Activated CD4-positive, alpha-beta T cell treated with anti-CD3 and anti-CD28 coated beads, Interleukin-2, amount 10 ng/mL, durations not matched to agents 7 days and 5 days (primary cell): ENCODE measurements around the gene CLEC17A. TPM values are rescaled to one million over a fixed set of nuclear protein-coding genes. Genes with fewer than 3 reads are reported as not detected.
"Not testable (repeated sequence)": the region's sequence is repeated elsewhere in the genome, so short reads cannot be mapped to it uniquely, and the experiment has no call there.

ENCODE experiments used
- CTCF ChIA-PET: fragments of 350-600 bp; sonication (Branson Sonifier 250); formaldehyde crosslinking; loops from one replicate; lab custom pipeline; 2021; ENCODE audit warnings: antibody characterized with exemption; lab: Charles Lee
- POLR2A ChIA-PET: fragments of 350-600 bp; sonication (Branson Sonifier 250); formaldehyde crosslinking; loops from one replicate; lab custom pipeline; 2021; ENCODE audit warnings: antibody characterized with exemption; lab: Charles Lee
- DNase-seq: peaks from one replicate; pipeline ENCODE4 v3.0.0-alpha.2; 2020
- H3K27ac Mint-ChIP-seq: one replicate; pipeline ENCODE4 v1.8.0; 2021; ENCODE audit warnings: mild to moderate bottlenecking, moderate library complexity, mixed read lengths
- H3K27me3 Mint-ChIP-seq: one replicate; pipeline ENCODE4 v1.8.0; 2021; ENCODE audit warnings: mixed read lengths
- H3K36me3 Mint-ChIP-seq: one replicate; pipeline ENCODE4 v1.8.0; 2021; ENCODE audit warnings: low read depth, mixed read lengths
- H3K4me1 Mint-ChIP-seq: one replicate; pipeline ENCODE4 v1.8.0; 2021; ENCODE audit warnings: mixed read lengths
- H3K4me3 Mint-ChIP-seq: one replicate; pipeline ENCODE4 v1.8.0; 2021; ENCODE audit warnings: mild to moderate bottlenecking, moderate library complexity, mixed read lengths
- H3K9me3 Mint-ChIP-seq: one replicate; pipeline ENCODE4 v1.8.0; 2021; ENCODE audit warnings: mixed read lengths
- total RNA-seq, 2 experiments: library from RNA; stranded (reverse); gene quantifications; one replicate each; pipeline ENCODE4 v1.2.3, GENCODE V29; 2021

The CLEC17A gene
- total RNA-seq, 2 experiments from 2014 or later = not detected

GRCh38 chr19:14571695-14572490, 11.0 kb upstream of the CLEC17A start, which contains the start of gene NDUFB7:
TSS of gene NDUFB7 (minus strand) at chr19:14572066. CDS start at chr19:14572000, 66 bp downstream.
- H3K4me1 Mint-ChIP-seq = peaks cover 41% of the 10 kb centered on the region
- CTCF ChIA-PET = interaction anchor here (0.6 to 5.7 kb wide), 10 partner anchors 8 to 1699 kb away, joined by 3 to 100 read pairs (median 5); partner anchors contain the start of genes DNAJB1 and ZNF333
- DNase-seq = peak; percentile 92

GRCh38 chr19:14575428-14575980, 7.4 kb upstream of the CLEC17A start:
- ChIA-PET POLR2A (no interaction called here), CTCF (interaction anchor here (0.6 to 5.1 kb wide), 3 partner anchors 19 to 687 kb away, joined by 3 to 100 read pairs (median 7); partner anchors contain the start of gene ZNF333)
- no peak overlapping the region for H3K4me3 Mint-ChIP-seq
- H3K4me1 Mint-ChIP-seq = peaks cover 19% of the 10 kb centered on the region
- no peak overlapping the region for H3K27ac Mint-ChIP-seq
- H3K27me3 Mint-ChIP-seq = no peaks in the 10 kb centered on the region
- no peaks in the 10 kb centered on the region for H3K9me3 Mint-ChIP-seq
- no peak for DNase-seq
- H3K36me3 Mint-ChIP-seq = no peaks in the 10 kb centered on the region

More at GRCh38 chr19:14571695-14572490, 11.0 kb upstream of the CLEC17A start, which contains the start of gene NDUFB7:
- peak within 1 kb of the TSS; percentile 92 for H3K27ac Mint-ChIP-seq
- POLR2A ChIA-PET = interaction anchor here (0.6 kb wide), 1 partner anchor 12 kb away, joined by 3 read pairs; no protein-coding TSS in a partner anchor
- H3K36me3 Mint-ChIP-seq = peaks cover 6% of the 10 kb centered on the region
- H3K9me3 Mint-ChIP-seq = no peaks in the 10 kb centered on the region
- no peaks in the 10 kb centered on the region for H3K27me3 Mint-ChIP-seq
- H3K4me3 Mint-ChIP-seq = peak within 1 kb of the TSS; percentile 94

GRCh38 chr19:14576363-14576762, 6.5 kb upstream of the CLEC17A start:
- no peaks in the 10 kb centered on the region for H3K36me3 Mint-ChIP-seq
- no peak for DNase-seq
- ChIA-PET CTCF (no interaction called here), POLR2A (no interaction called here)
- H3K4me1 Mint-ChIP-seq = peaks cover 10% of the 10 kb centered on the region
- no peak overlapping the region for H3K27ac Mint-ChIP-seq
- no peak overlapping the region for H3K4me3 Mint-ChIP-seq
- no peaks in the 10 kb centered on the region for H3K27me3 Mint-ChIP-seq
- H3K9me3 Mint-ChIP-seq = no peaks in the 10 kb centered on the region

- no peak overlapping the region for H3K4me3 Mint-ChIP-seq
- no peaks in the 10 kb centered on the region for H3K9me3 Mint-ChIP-seq
- DNase-seq = no peak
- no peak overlapping the region for H3K27ac Mint-ChIP-seq
- ChIA-PET POLR2A (no interaction called here), CTCF (interaction anchor here (1.1 kb wide), 1 partner anchor 108 kb away, joined by 3 read pairs; no protein-coding TSS in a partner anchor)
- H3K4me1 Mint-ChIP-seq = peaks cover 6% of the 10 kb centered on the region
- no peaks in the 10 kb centered on the region for H3K27me3 Mint-ChIP-seq
- no peaks in the 10 kb centered on the region for H3K36me3 Mint-ChIP-seq
Observed at GRCh38 chr19:14577264-14577663, 5.6 kb upstream of the CLEC17A start.

- no peak for DNase-seq
- CTCF ChIA-PET = interaction anchor here (1.1 kb wide), 1 partner anchor 107 kb away, joined by 3 read pairs; no protein-coding TSS in a partner anchor
- Mint-ChIP-seq H3K36me3 (no peaks in the 10 kb centered on the region), H3K27me3 (no peaks in the 10 kb centered on the region), H3K9me3 (no peaks in the 10 kb centered on the region), H3K4me3 (no peak overlapping the region), H3K4me1 (peaks cover 6% of the 10 kb centered on the region), H3K27ac (no peak overlapping the region)
- POLR2A ChIA-PET = no interaction called here
Observed at GRCh38 chr19:14577885-14578427, 4.9 kb upstream of the CLEC17A start.

- H3K27ac Mint-ChIP-seq = no peak overlapping the region
- H3K36me3 Mint-ChIP-seq = no peaks in the 10 kb centered on the region
- DNase-seq = no peak
Observed at GRCh38 chr19:14580623-14581237, 2.2 kb upstream of the CLEC17A start.

GRCh38 chr19:14584372-14584771, 1.5 kb downstream of the CLEC17A start:
- DNase-seq, POLR2A ChIA-PET, CTCF ChIA-PET: not testable (repeated sequence)

More at GRCh38 chr19:14580623-14581237, 2.2 kb upstream of the CLEC17A start:
- H3K9me3 Mint-ChIP-seq = no peaks in the 10 kb centered on the region
- no peak overlapping the region for H3K4me3 Mint-ChIP-seq
- ChIA-PET POLR2A (no interaction called here), CTCF (interaction anchor here (0.6 to 2.0 kb wide), 4 partner anchors 9 to 1568 kb away, joined by 3 to 9 read pairs (median 4); partner anchors contain the start of gene NDUFB7)
- H3K27me3 Mint-ChIP-seq = no peaks in the 10 kb centered on the region
- H3K4me1 Mint-ChIP-seq = peaks cover 3% of the 10 kb centered on the region

GRCh38 chr19:14585187-14585586, 2.3 kb downstream of the CLEC17A start:
- H3K4me1 Mint-ChIP-seq, DNase-seq, CTCF ChIA-PET, H3K27ac Mint-ChIP-seq, POLR2A ChIA-PET, H3K4me3 Mint-ChIP-seq, H3K27me3 Mint-ChIP-seq, H3K36me3 Mint-ChIP-seq, H3K9me3 Mint-ChIP-seq: not testable (repeated sequence)

More at GRCh38 chr19:14584372-14584771, 1.5 kb downstream of the CLEC17A start:
- H3K27me3 Mint-ChIP-seq, H3K9me3 Mint-ChIP-seq, H3K4me3 Mint-ChIP-seq, H3K4me1 Mint-ChIP-seq, H3K27ac Mint-ChIP-seq, H3K36me3 Mint-ChIP-seq: not testable (repeated sequence)

GRCh38 chr19:14589433-14589832, 6.5 kb downstream of the CLEC17A start:
- H3K27me3 Mint-ChIP-seq, H3K4me1 Mint-ChIP-seq, H3K36me3 Mint-ChIP-seq, H3K27ac Mint-ChIP-seq, DNase-seq, POLR2A ChIA-PET, H3K9me3 Mint-ChIP-seq, CTCF ChIA-PET, H3K4me3 Mint-ChIP-seq: not testable (repeated sequence)

GRCh38 chr19:14595558-14595957, 12.7 kb downstream of the CLEC17A start:
- no peak overlapping the region for H3K27ac Mint-ChIP-seq
- POLR2A ChIA-PET = no interaction called here
- no peaks in the 10 kb centered on the region for H3K4me1 Mint-ChIP-seq
- CTCF ChIA-PET = no interaction called here
- H3K4me3 Mint-ChIP-seq = no peak overlapping the region
- no peak for DNase-seq
- H3K9me3 Mint-ChIP-seq = peaks cover 6% of the 10 kb centered on the region
- peaks cover 3% of the 10 kb centered on the region for H3K36me3 Mint-ChIP-seq
- H3K27me3 Mint-ChIP-seq = no peaks in the 10 kb centered on the region

GRCh38 chr19:14599548-14600147, 16.8 kb downstream of the CLEC17A start:
- Mint-ChIP-seq H3K9me3 (peaks cover 6% of the 10 kb centered on the region), H3K27ac (no peak overlapping the region), H3K36me3 (peaks cover 3% of the 10 kb centered on the region), H3K4me1 (peaks cover 4% of the 10 kb centered on the region), H3K4me3 (no peak overlapping the region), H3K27me3 (no peaks in the 10 kb centered on the region)
- no peak for DNase-seq
- ChIA-PET CTCF (no interaction called here), POLR2A (no interaction called here)

- DNase-seq = no peak
- Mint-ChIP-seq H3K36me3 (no peaks in the 10 kb centered on the region), H3K4me1 (peaks cover 4% of the 10 kb centered on the region), H3K4me3 (no peak overlapping the region), H3K9me3 (no peaks in the 10 kb centered on the region), H3K27ac (no peak overlapping the region), H3K27me3 (no peaks in the 10 kb centered on the region)
- ChIA-PET CTCF (interaction anchor here (0.6 to 0.7 kb wide), 2 partner anchors 24 to 465 kb away, joined by 3 read pairs; no protein-coding TSS in a partner anchor), POLR2A (no interaction called here)
Observed at GRCh38 chr19:14603990-14604387, 21.1 kb downstream of the CLEC17A start.
